Epithelial cell of proximal tubule (primary cell): ENCODE results near the gene LMO1. TPM values are rescaled to one million over a fixed set of nuclear protein-coding genes. Genes with fewer than 3 reads are reported as not detected.

ENCODE experiments used
- DNase-seq: peaks from one replicate; pipeline ENCODE4 v3.0.0-alpha.2; 2011; ENCODE audit warnings: low read depth
- H3K4me3 ChIP-seq: 2 replicates; pipeline ENCODE4 v1.5.1; 2011; ENCODE audit warnings: low read depth, mild to moderate bottlenecking, low read length
- CTCF ChIP-seq: conservative IDR thresholded peaks from 2 replicates; pipeline ENCODE4 v1.5.1; 2012; ENCODE audit warnings: low read depth, mild to moderate bottlenecking, low read length
- total RNA-seq: library from RNA; depleted of rRNA; stranded (reverse); fragments of >200 nt; gene quantifications from 2 replicates; pipeline ENCODE4 v1.2.3, GENCODE V29; 2015

Gene LMO1
- total RNA-seq, 1 donor from 2014 or later, result not detected

GRCh38 chr11:8293171-8293570, 29.5 kb upstream of the LMO1 start:
- DNase-seq, result no peak
- no peak overlapping the region for H3K4me3 ChIP-seq
- TF ChIP-seq CTCF, result no peak

GRCh38 chr11:8292351-8292750, 28.7 kb upstream of the LMO1 start:
- no peak for DNase-seq
- no peak for TF ChIP-seq CTCF
- no peak overlapping the region for H3K4me3 ChIP-seq

- no peak overlapping the region for H3K4me3 ChIP-seq
- DNase-seq, result no peak
- TF ChIP-seq CTCF, result no peak
Measured at GRCh38 chr11:8291421-8292350, 28.0 kb upstream of the LMO1 start.

GRCh38 chr11:8290081-8290810, 26.6 kb upstream of the LMO1 start:
- no peak for TF ChIP-seq CTCF
- DNase-seq, result no peak
- no peak overlapping the region for H3K4me3 ChIP-seq

- no peak overlapping the region for H3K4me3 ChIP-seq
- no peak for TF ChIP-seq CTCF
- no peak for DNase-seq
Measured at GRCh38 chr11:8289492-8289918, 25.8 kb upstream of the LMO1 start.

GRCh38 chr11:8288824-8289491, 25.3 kb upstream of the LMO1 start:
- no peak for DNase-seq
- no peak for TF ChIP-seq CTCF
- H3K4me3 ChIP-seq, result no peak overlapping the region
